Peyer's patch (tissue), 4 donors: ENCODE data around the gene PSMC6.

ENCODE experiments used
- CTCF ChIP-seq, 6 experiments: fragments of 450-650 bp in 4 of 6; fragments of 200-600 bp in 2 of 6; sonication (generic) in 1 of 6; IDR thresholded peaks; one replicate each; pipeline ENCODE4 v1.5.1; 2017 to 2019; ENCODE audit warnings: antibody characterized with exemption in 6 of 6, mild to moderate bottlenecking in 3 of 6, moderate library complexity in 1 of 6
- POLR2A ChIP-seq, 2 donors: fragments of 450-650 bp; IDR thresholded peaks; one replicate each; pipeline ENCODE4 v1.5.1; 2017; ENCODE audit warnings: antibody characterized with exemption in 2 of 2, mild to moderate bottlenecking in 2 of 2, moderate library complexity in 2 of 2

GRCh38 chr14:52703664-52704063, 3.3 kb upstream of the PSMC6 start:
- TF ChIP-seq CTCF (IDR thresholded peaks at IDR 0.05) (no peak), POLR2A (IDR thresholded peaks at IDR 0.05) (no peak)
